Spleen (tissue), 7 donors: ENCODE results near the gene CPNE9.

Experiments
- POLR2AphosphoS5 ChIP-seq, 3 donors: sonication (generic); formaldehyde crosslinking; IDR thresholded peaks; one replicate each; pipeline ENCODE4 v1.5.1; 2017; ENCODE audit warnings: antibody characterized with exemption in 3 of 3
- TF ChIP-seq, protein P1 (sequence below), 11 experiments: fragments of 200-600 bp in 7 of 11; fragments of 450-650 bp in 4 of 11; sonication (generic) in 4 of 11; IDR thresholded peaks in 8 of 11; conservative IDR thresholded peaks in 3 of 11; 1 replicate in 7 of 11; 2 replicates in 4 of 11; pipeline versions ENCODE4 v1.4.0 to v1.8.0; 2016 to 2021; ENCODE audit warnings: antibody characterized with exemption in 11 of 11, inconsistent platforms in 4 of 11, mild to moderate bottlenecking in 1 of 11
- donor health status: DM: no; HTN: no; CAD: no; lungs with moderate emphysema.
- donor health status: DM: no; HTN: no; CAD: no.
- donor health status: DM: no; HTN: no; CAD: no.

DNA sequence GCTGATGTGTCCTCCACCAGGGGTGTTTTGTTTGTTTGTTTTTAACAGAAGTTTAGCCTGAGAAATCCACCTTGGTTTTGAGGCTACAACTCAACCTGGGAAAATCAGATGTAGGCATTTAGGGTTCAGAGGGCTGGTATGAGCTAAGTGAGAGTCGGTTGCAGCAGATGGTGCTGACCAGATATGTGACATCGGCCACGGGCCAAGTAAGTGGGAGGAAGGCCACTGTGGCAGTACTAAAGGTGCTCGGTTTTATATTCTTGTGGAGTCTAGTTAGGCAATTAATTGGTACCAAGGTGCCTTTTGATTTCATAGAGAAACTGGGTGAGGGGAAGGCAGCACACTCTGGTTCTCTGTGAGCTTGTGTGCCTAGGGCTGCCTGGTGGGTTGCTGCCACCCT lies 43.8 kb upstream of the CPNE9 start:
- TF ChIP-seq, protein P1, sequence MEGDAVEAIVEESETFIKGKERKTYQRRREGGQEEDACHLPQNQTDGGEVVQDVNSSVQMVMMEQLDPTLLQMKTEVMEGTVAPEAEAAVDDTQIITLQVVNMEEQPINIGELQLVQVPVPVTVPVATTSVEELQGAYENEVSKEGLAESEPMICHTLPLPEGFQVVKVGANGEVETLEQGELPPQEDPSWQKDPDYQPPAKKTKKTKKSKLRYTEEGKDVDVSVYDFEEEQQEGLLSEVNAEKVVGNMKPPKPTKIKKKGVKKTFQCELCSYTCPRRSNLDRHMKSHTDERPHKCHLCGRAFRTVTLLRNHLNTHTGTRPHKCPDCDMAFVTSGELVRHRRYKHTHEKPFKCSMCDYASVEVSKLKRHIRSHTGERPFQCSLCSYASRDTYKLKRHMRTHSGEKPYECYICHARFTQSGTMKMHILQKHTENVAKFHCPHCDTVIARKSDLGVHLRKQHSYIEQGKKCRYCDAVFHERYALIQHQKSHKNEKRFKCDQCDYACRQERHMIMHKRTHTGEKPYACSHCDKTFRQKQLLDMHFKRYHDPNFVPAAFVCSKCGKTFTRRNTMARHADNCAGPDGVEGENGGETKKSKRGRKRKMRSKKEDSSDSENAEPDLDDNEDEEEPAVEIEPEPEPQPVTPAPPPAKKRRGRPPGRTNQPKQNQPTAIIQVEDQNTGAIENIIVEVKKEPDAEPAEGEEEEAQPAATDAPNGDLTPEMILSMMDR (IDR thresholded peaks at IDR 0.05 in 8 of 11, conservative IDR thresholded peaks at IDR 0.05 in 3 of 11): no peak
- no peak for TF ChIP-seq POLR2AphosphoS5 (IDR thresholded peaks at IDR 0.05)
